ENCODE results near the gene DLL1. TPM values are rescaled to one million over a fixed set of nuclear protein-coding genes. Genes with fewer than 3 reads are reported as not detected.

DLL1 gene
- total RNA-seq, 4 donors from 2014 or later, result 40.6 to 53.7 (median 47.5) TPM

Small RNA genes within 50 kb of the gene (microRNA-seq; reads per million reads assigned to microRNA genes)
- 0 reads per million in 2 donors for gene MIR4644 (ENCODE audit: borderline number of aligned reads in 1 of 2, borderline replicate concordance in 2 of 2)

Other genes starting within 250 kb of the DLL1 start
- 10 to 100 TPM; 21.8 to 25.7 (median 22.7) TPM for gene FAM120B, start 15.7 kb upstream of the DLL1 start, total RNA-seq